NB4 (cell line): ENCODE data around the gene PANK4.
A peak's percentile ranks its signal among the peaks of the same experiment; 100 is the strongest.
"Not testable (repeated sequence)": the region's sequence is repeated elsewhere in the genome, so short reads cannot be mapped to it uniquely, and the experiment has no call there.

ENCODE experiments used
- DNase-seq: peaks from one replicate; pipeline ENCODE4 v3.0.0; 2010; ENCODE audit warnings: low read depth
- H3K4me3 ChIP-seq: one replicate; pipeline ENCODE4 v1.5.1; 2011; ENCODE audit warnings: mild to moderate bottlenecking, low read depth, low read length, moderate library complexity
- CTCF ChIP-seq: IDR thresholded peaks from one replicate; pipeline ENCODE4 v1.5.1; 2012; ENCODE audit warnings: low read depth, low read length
- MAX ChIP-seq: IDR thresholded peaks from 2 replicates; pipeline ENCODE4 v1.6.1; 2011; ENCODE audit warnings: low read depth, low read length
- MYC ChIP-seq: IDR thresholded peaks from 2 replicates; pipeline ENCODE4 v1.6.1; 2011; ENCODE audit warnings: low read depth, low read length
- POLR2A ChIP-seq: IDR thresholded peaks from 2 replicates; pipeline ENCODE4 v1.6.1; 2011; ENCODE audit warnings: mild to moderate bottlenecking; ENCODE audit not compliant: insufficient read length; ENCODE audit errors: extremely low read depth

The PANK4 gene

GRCh38 chr1:2525920-2526823 is at the start of gene PANK4:
Gene PANK4 (minus strand): TSS chr1:2526596. CDS start chr1:2526587, 9 bp downstream.
- DNase-seq, result peak; percentile 96
- H3K4me3 ChIP-seq, result peak within 1 kb of the TSS; percentile 79
- peak; percentile 29; the same call in 1 of the 2 replicates for TF ChIP-seq MYC
- TF ChIP-seq CTCF, result no peak
- peak; percentile 80 for TF ChIP-seq POLR2A
- TF ChIP-seq MAX, result no peak

GRCh38 chr1:2574350-2574749 is 48.0 kb upstream of the PANK4 start:
- DNase-seq, result no peak
- TF ChIP-seq POLR2A (no peak), MYC (no peak), MAX (no peak), CTCF (no peak)
- H3K4me3 ChIP-seq, result no peak overlapping the region

GRCh38 chr1:2573250-2573920 is 47.0 kb upstream of the PANK4 start:
- DNase-seq, result no peak
- no peak for TF ChIP-seq POLR2A
- TF ChIP-seq CTCF, result no peak
- no peak for TF ChIP-seq MAX
- TF ChIP-seq MYC, result no peak
- H3K4me3 ChIP-seq, result no peak overlapping the region

GRCh38 chr1:2571348-2571747 is 45.0 kb upstream of the PANK4 start:
- TF ChIP-seq POLR2A (no peak), MYC (no peak), MAX (no peak), CTCF (no peak)
- H3K4me3 ChIP-seq, result no peak overlapping the region
- DNase-seq, result no peak

- no peak for TF ChIP-seq MYC
- TF ChIP-seq CTCF, result no peak
- TF ChIP-seq POLR2A, result no peak
- no peak for TF ChIP-seq MAX
- H3K4me3 ChIP-seq, result no peak overlapping the region
- no peak for DNase-seq
These were observed 43.9 kb upstream of the PANK4 start for GRCh38 chr1:2570332-2570731.

GRCh38 chr1:2569703-2570102 is 43.3 kb upstream of the PANK4 start:
- not testable (repeated sequence) for H3K4me3 ChIP-seq, DNase-seq
